T-helper 1 cell treated with Interleukin-12 subunit alpha and Interleukin-12 subunit beta and Interleukin-4 antibody, amounts not matched to agents 30 μg/mL and 1 μg/mL, for 36 hours (primary cell): ENCODE data around the gene ZNF362.
"Not testable (repeated sequence)": the region's sequence is repeated elsewhere in the genome, so short reads cannot be mapped to it uniquely, and the experiment has no call there.

Experiments used
- H3K27ac Mint-ChIP-seq: one replicate; pipeline ENCODE4 v1.8.0; 2021; ENCODE audit warnings: mild to moderate bottlenecking, mixed read lengths
- H3K27me3 Mint-ChIP-seq: one replicate; pipeline ENCODE4 v1.8.0; 2021; ENCODE audit warnings: low read depth, mixed read lengths
- H3K36me3 Mint-ChIP-seq: one replicate; pipeline ENCODE4 v1.8.0; 2021; ENCODE audit warnings: low read depth, mixed read lengths
- H3K4me1 Mint-ChIP-seq: one replicate; pipeline ENCODE4 v1.8.0; 2021; ENCODE audit warnings: low read depth, mixed read lengths
- H3K4me3 Mint-ChIP-seq: one replicate; pipeline ENCODE4 v1.8.0; 2021; ENCODE audit warnings: mild to moderate bottlenecking, moderate library complexity, mixed read lengths
- H3K9me3 Mint-ChIP-seq: one replicate; pipeline ENCODE4 v1.8.0; 2021; ENCODE audit warnings: mixed read lengths

ZNF362 gene

GRCh38 chr1:33309351-33309750 lies 53.1 kb downstream of the ZNF362 start:
- H3K4me1 Mint-ChIP-seq, H3K27ac Mint-ChIP-seq, H3K4me3 Mint-ChIP-seq, H3K9me3 Mint-ChIP-seq, H3K36me3 Mint-ChIP-seq: not testable (repeated sequence)
- H3K27me3 Mint-ChIP-seq = peaks cover 27% of the 10 kb centered on the region

- H3K4me3 Mint-ChIP-seq = no peak overlapping the region
- peaks cover 3% of the 10 kb centered on the region for H3K36me3 Mint-ChIP-seq
- H3K27ac Mint-ChIP-seq = no peak overlapping the region
- H3K9me3 Mint-ChIP-seq = no peaks in the 10 kb centered on the region
- peaks cover 2% of the 10 kb centered on the region for H3K4me1 Mint-ChIP-seq
- peaks cover 16% of the 10 kb centered on the region for H3K27me3 Mint-ChIP-seq
Measured at GRCh38 chr1:33310702-33311101, 54.4 kb downstream of the ZNF362 start.

GRCh38 chr1:33311706-33312412 lies 55.6 kb downstream of the ZNF362 start:
- peaks cover 8% of the 10 kb centered on the region for H3K27me3 Mint-ChIP-seq
- H3K36me3 Mint-ChIP-seq = peaks cover 1% of the 10 kb centered on the region
- H3K4me1 Mint-ChIP-seq = peaks cover 4% of the 10 kb centered on the region
- H3K27ac Mint-ChIP-seq = no peak overlapping the region
- H3K9me3 Mint-ChIP-seq = no peaks in the 10 kb centered on the region
- no peak overlapping the region for H3K4me3 Mint-ChIP-seq

GRCh38 chr1:33312413-33312749 lies 56.1 kb downstream of the ZNF362 start:
- Mint-ChIP-seq H3K4me3 (no peak overlapping the region), H3K9me3 (no peaks in the 10 kb centered on the region), H3K27me3 (peaks cover 8% of the 10 kb centered on the region), H3K4me1 (peaks cover 4% of the 10 kb centered on the region), H3K27ac (no peak overlapping the region), H3K36me3 (peaks cover 1% of the 10 kb centered on the region)

- Mint-ChIP-seq H3K27ac (no peak overlapping the region), H3K9me3 (no peaks in the 10 kb centered on the region), H3K4me1 (peaks cover 4% of the 10 kb centered on the region), H3K27me3 (peaks cover 10% of the 10 kb centered on the region), H3K36me3 (no peaks in the 10 kb centered on the region), H3K4me3 (no peak overlapping the region)
Measured at GRCh38 chr1:33314416-33314815, 58.1 kb downstream of the ZNF362 start.

GRCh38 chr1:33316601-33317000 lies 60.3 kb downstream of the ZNF362 start:
- H3K9me3 Mint-ChIP-seq = no peaks in the 10 kb centered on the region
- no peak overlapping the region for H3K4me3 Mint-ChIP-seq
- H3K4me1 Mint-ChIP-seq = peaks cover 4% of the 10 kb centered on the region
- H3K27ac Mint-ChIP-seq = no peak overlapping the region
- H3K36me3 Mint-ChIP-seq = no peaks in the 10 kb centered on the region
- H3K27me3 Mint-ChIP-seq = peaks cover 6% of the 10 kb centered on the region

- H3K4me1 Mint-ChIP-seq = peaks cover 4% of the 10 kb centered on the region
Measured at GRCh38 chr1:33317354-33317753, 61.1 kb downstream of the ZNF362 start.

GRCh38 chr1:33317946-33318345 lies 61.7 kb downstream of the ZNF362 start:
- Mint-ChIP-seq H3K27ac (no peak overlapping the region), H3K36me3 (no peaks in the 10 kb centered on the region), H3K4me3 (no peak overlapping the region), H3K9me3 (no peaks in the 10 kb centered on the region), H3K4me1 (peaks cover 4% of the 10 kb centered on the region), H3K27me3 (peaks cover 6% of the 10 kb centered on the region)

More at GRCh38 chr1:33317354-33317753, 61.1 kb downstream of the ZNF362 start:
- peaks cover 6% of the 10 kb centered on the region for H3K27me3 Mint-ChIP-seq
- H3K36me3 Mint-ChIP-seq = no peaks in the 10 kb centered on the region
- no peak overlapping the region for H3K27ac Mint-ChIP-seq
- no peaks in the 10 kb centered on the region for H3K9me3 Mint-ChIP-seq
- H3K4me3 Mint-ChIP-seq = no peak overlapping the region

GRCh38 chr1:33319186-33319948 lies 63.1 kb downstream of the ZNF362 start:
- no peak overlapping the region for H3K27ac Mint-ChIP-seq
- H3K36me3 Mint-ChIP-seq = peaks cover 5% of the 10 kb centered on the region
- H3K27me3 Mint-ChIP-seq = peaks cover 6% of the 10 kb centered on the region
- no peak overlapping the region for H3K4me3 Mint-ChIP-seq
- H3K4me1 Mint-ChIP-seq = peaks cover 4% of the 10 kb centered on the region
- no peaks in the 10 kb centered on the region for H3K9me3 Mint-ChIP-seq

- peaks cover 6% of the 10 kb centered on the region for H3K27me3 Mint-ChIP-seq
- H3K27ac Mint-ChIP-seq = no peak overlapping the region
- no peak overlapping the region for H3K4me3 Mint-ChIP-seq
- H3K4me1 Mint-ChIP-seq = peaks cover 4% of the 10 kb centered on the region
- H3K36me3 Mint-ChIP-seq = peaks cover 5% of the 10 kb centered on the region
- H3K9me3 Mint-ChIP-seq = no peaks in the 10 kb centered on the region
Measured at GRCh38 chr1:33319949-33320618, 63.8 kb downstream of the ZNF362 start.

GRCh38 chr1:33320619-33321165 lies 64.4 kb downstream of the ZNF362 start, which contains the start of gene A3GALT2:
A3GALT2 (minus strand) TSS chr1:33321098; CDS start chr1:33321098, 0 bp downstream.
- H3K9me3 Mint-ChIP-seq = no peaks in the 10 kb centered on the region
- no peak within 1 kb of the TSS for H3K4me3 Mint-ChIP-seq
- H3K4me1 Mint-ChIP-seq = peaks cover 3% of the 10 kb centered on the region
- peaks cover 5% of the 10 kb centered on the region for H3K36me3 Mint-ChIP-seq
- H3K27ac Mint-ChIP-seq = no peak within 1 kb of the TSS
- H3K27me3 Mint-ChIP-seq = peaks cover 6% of the 10 kb centered on the region

- no peaks in the 10 kb centered on the region for H3K9me3 Mint-ChIP-seq
- H3K4me3 Mint-ChIP-seq = no peak overlapping the region
- H3K27me3 Mint-ChIP-seq = peaks cover 6% of the 10 kb centered on the region
- no peaks in the 10 kb centered on the region for H3K4me1 Mint-ChIP-seq
- peaks cover 8% of the 10 kb centered on the region for H3K36me3 Mint-ChIP-seq
- H3K27ac Mint-ChIP-seq = no peak overlapping the region
Measured at GRCh38 chr1:33321178-33321577, 64.9 kb downstream of the ZNF362 start.

- H3K9me3 Mint-ChIP-seq = no peaks in the 10 kb centered on the region
- peaks cover 1% of the 10 kb centered on the region for H3K4me1 Mint-ChIP-seq
- no peak overlapping the region for H3K27ac Mint-ChIP-seq
- H3K36me3 Mint-ChIP-seq = peaks cover 10% of the 10 kb centered on the region
- no peak overlapping the region for H3K4me3 Mint-ChIP-seq
- H3K27me3 Mint-ChIP-seq = peaks cover 6% of the 10 kb centered on the region
Measured at GRCh38 chr1:33322109-33322508, 65.8 kb downstream of the ZNF362 start.

GRCh38 chr1:33322870-33323585 lies 66.7 kb downstream of the ZNF362 start:
- Mint-ChIP-seq H3K36me3 (peaks cover 12% of the 10 kb centered on the region), H3K9me3 (no peaks in the 10 kb centered on the region), H3K4me1 (peaks cover 1% of the 10 kb centered on the region), H3K27me3 (peaks cover 6% of the 10 kb centered on the region), H3K4me3 (no peak overlapping the region), H3K27ac (no peak overlapping the region)
